Measurements from ENCODE around the gene TMA7.

- no peak for TF ChIP-seq CTCF (conservative IDR thresholded peaks at IDR 0.05; ENCODE audit: low read depth, low read length)
- TF ChIP-seq EZH2 (IDR thresholded peaks at IDR 0.05; ENCODE audit: borderline replicate concordance, low read depth, low read length, poor library complexity, severe bottlenecking) = no peak
Measured at GRCh38 chr3:48468329-48468731, 28.3 kb downstream of the TMA7 start.
